GM21786 (cell line): ENCODE data around the gene ID2.

ENCODE experiments used
- ATAC-seq: cut with Tn5 transposase; IDR thresholded peaks from one replicate; pipeline ENCODE4 v1.9.1; 2021; ENCODE audit not compliant: unreplicated experiment

Gene ID2

GRCh38 chr2:8682719-8683667, 1.1 kb downstream of the ID2 start:
- no peak for ATAC-seq

DNA sequence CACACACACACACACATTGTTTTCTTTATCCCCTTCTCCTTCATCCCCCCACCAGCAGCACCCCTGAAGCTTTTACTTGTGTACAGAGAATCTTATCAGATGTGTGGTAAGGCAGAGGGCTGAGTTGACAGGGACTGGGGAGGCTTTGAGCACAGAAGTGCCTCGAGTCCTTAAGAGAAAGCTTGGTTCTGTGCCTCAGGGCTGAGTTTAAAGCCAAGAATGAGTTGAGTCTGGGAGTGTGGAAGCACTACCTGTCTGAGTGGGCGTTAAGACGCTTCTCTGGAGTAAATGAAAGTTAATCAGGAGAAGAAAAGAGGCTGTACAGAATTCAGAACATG, 2.7 kb downstream of the ID2 start:
- ATAC-seq: no peak

- no peak for ATAC-seq
Measured at GRCh38 chr2:8684878-8685696, 3.2 kb downstream of the ID2 start.

DNA sequence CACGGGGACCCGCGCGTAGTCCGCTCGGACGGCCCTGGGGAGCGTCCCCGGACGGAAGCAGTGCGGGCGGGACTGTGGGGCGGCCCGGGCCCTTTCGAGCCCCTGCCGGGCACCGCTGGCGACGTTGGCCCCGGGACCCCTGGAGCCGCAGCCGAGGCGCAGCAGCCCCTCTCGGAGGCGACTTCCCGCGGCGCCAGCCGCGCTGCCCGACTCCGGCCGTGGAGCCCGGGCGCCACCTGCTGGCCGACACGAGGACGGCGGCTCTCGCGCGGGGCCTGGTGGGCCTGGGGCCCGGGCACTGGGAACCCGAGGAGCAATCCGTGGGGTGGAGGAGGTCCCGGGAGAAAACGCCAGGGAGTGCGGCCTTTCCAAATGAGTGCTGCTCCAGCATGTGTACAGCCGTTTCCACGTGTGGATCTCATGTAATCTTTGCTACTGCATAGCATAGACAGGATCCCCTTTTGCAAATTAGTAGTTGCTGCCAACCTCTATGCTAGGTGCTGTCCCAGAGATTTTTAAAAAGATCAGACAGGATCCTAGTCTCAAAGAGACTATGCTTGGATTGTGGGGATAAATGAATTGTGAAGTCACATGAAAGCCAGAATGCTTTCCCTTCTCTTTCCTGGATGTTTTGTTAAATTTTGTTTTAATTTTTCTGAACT, 4.0 kb downstream of the ID2 start:
- ATAC-seq: no peak

GRCh38 chr2:8691859-8692437, 10.1 kb downstream of the ID2 start:
- ATAC-seq: no peak

DNA sequence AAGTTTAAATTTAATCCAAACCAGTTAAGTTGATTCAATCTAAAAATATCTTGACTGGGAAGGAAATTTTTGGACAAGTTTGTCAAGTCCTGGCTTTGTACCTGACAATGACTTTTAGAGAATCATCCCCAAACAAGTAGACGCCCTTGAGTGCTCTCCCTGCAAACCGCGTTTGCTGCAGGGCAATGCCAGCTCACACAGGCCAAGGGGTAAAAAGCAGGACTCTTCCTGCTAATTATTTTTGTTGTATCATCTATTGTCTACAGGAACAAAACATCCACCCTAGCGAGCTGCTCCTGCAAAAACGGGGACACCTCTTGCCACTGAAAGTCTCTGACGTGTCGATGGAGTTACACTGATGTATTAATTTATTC, 10.9 kb downstream of the ID2 start:
- ATAC-seq: no peak

DNA sequence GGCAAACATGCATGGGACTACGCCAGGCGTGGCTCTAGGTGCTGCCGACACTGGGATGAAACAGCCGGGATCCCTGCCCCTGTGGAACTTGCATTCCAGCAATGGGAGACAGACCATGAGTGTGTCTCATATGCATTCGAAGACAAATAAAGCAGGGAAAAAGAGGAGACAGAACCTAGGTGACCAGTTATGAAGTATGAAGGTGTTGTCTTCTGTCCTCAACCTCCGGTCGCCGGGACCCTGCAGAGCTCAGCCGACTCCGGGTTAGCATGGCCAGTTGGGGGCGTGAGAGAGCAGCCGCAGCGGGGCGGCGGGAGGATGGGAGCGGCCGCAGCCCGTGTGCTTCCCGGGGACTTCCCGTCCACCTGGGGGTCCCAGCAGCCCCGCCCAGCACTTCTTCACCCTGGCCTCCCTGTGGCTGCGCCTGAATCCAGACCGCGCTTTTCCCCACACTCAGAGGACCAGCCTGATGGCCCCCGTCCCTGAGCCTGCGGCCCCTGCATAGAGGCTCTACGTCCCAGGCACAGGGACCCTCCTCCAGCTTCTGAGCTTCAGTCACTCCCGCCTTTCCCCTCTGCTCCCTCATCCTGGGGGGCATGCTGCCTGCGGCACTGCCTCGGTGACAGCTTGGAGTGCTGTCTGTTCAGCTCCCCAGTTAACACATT, 11.4 kb downstream of the ID2 start:
- no peak for ATAC-seq

- ATAC-seq: no peak
Measured at GRCh38 chr2:8694737-8695136, 12.9 kb downstream of the ID2 start.

GRCh38 chr2:8697190-8697589, 15.3 kb downstream of the ID2 start:
- ATAC-seq: no peak

- no peak for ATAC-seq
Measured at GRCh38 chr2:8699839-8700238, 18.0 kb downstream of the ID2 start.

GRCh38 chr2:8701681-8702379, 20.0 kb downstream of the ID2 start:
- no peak for ATAC-seq

DNA sequence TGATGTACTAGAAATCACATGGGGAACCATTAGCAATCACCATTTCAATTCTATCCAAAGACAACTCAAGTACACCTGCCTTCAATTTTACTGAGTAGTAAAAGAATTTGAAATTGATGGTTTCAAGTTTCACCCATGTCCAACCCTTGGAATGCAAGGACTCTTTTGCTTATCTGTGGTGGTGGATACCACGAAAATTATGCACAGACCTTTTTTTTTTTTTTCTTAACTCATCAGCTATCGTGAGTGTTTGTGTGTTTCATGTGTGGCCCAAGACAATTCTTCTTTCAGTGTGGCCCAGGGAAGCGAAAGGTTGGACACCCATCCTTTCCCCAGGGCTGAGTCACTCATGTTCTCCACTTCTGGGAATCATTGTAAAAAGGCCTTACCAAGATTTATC, 23.1 kb downstream of the ID2 start:
- no peak for ATAC-seq

DNA sequence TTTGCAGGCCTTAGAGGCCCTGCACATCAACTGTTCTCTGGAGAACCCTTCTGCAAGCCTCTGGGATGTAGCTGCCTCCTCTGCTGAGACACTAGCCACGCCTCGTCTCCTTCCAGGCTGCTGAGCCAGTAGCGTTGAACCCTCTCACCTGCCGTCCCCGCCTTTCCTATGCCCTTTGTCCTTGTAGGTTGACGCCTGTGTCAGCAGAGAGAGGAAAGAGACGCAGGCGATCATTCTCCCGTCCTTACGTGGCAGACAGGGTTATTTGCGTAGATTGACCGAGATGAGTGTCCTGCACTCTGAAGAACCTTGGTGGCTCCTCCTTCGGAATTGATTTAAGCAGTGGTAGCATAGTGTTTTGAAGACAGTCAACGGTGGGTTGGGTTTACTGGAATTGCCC, 27.8 kb downstream of the ID2 start:
- ATAC-seq: no peak

GRCh38 chr2:8710951-8711350, 29.1 kb downstream of the ID2 start:
- ATAC-seq: no peak

DNA sequence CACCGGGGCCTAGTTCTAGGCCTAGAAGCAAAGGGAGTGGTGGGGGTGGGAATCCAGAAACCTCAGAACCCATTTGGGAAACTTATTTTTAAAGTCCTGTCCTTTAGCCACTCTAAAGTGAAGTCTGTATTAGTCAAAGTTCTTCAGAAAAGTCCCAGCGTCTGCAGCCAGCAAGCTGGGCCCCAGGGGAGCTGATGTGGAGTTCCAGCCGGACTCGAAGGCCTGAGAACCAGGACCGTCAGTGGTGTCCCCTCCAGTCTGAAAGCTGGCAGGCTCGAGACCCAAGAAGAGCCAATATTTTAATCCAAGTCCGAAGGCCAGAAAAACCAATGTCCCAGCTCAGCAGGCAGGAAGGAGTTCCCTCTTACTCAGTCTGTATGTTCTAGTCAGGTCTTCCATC, 32.4 kb downstream of the ID2 start:
- ATAC-seq: no peak

- no peak for ATAC-seq
Measured at GRCh38 chr2:8714971-8715370, 33.1 kb downstream of the ID2 start.

GRCh38 chr2:8719528-8719927, 37.7 kb downstream of the ID2 start:
- no peak for ATAC-seq

GRCh38 chr2:8720741-8721140, 38.9 kb downstream of the ID2 start:
- ATAC-seq: no peak

GRCh38 chr2:8721410-8721809, 39.6 kb downstream of the ID2 start:
- ATAC-seq: no peak

- ATAC-seq: no peak
Measured at GRCh38 chr2:8722986-8723385, 41.1 kb downstream of the ID2 start.
